ENCODE results near the gene NTSR1. TPM values are rescaled to one million over a fixed set of nuclear protein-coding genes. Genes with fewer than 3 reads are reported as not detected.

The NTSR1 gene
- total and polyA plus RNA-seq, 2 donors (not counting 1 experiment from before 2014, with no cell fraction given) = not detected

DNA sequence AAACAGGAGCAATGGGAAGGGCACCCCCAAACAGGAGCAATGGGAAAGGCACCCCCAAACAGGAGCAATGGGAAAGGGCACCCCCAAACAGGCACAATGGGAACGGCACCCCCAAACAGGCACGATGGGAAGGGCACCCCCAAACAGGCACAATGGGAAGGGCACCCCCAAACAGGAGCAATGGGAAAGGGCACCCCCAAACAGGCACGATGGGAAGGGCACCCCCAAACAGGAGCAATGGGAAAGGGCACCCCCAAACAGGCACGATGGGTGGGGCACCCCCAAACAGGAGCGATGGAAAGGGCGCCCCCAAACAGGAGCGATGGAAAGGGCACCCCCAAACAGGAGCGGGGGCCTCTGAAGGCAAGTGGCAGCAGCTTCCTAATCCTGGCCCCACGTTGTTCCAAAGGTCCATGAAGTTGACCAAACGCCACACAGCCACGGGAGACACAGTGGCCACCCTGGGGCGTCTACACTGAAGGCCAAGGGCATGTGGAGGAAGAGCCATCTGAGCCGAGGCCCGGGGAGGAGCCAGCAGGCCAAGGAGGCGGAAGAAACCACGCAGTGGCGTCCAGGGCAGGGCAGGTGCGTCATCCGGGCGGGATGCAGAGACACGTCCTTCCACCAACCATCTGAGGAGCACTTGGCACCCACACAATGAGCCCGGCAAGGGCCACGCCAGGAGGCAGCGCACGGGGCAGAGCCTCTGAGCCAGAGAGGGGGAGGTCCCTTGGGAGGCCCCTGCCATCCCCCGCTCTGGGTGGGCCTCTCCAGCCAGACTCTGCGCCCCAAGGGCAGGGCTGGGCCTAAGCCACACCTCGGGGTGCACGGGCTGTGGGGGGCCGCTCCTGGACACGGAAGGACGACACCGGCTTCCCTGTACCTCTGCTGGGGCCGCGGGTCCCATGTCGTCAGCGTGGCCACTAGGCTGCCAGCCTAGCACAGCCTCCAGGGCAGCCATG lies 21.5 kb upstream of the NTSR1 start:
- 92% methylated on average over 35 of the region's 37 CpGs for WGBS (ENCODE audit: insufficient coverage)
- H3K27ac ChIP-seq (ENCODE audit: low read length in 2 of 2) = no peak overlapping the region
- no peaks in the 10 kb centered on the region for H3K79me2 ChIP-seq (ENCODE audit: control insufficient read depth, insufficient read depth, low read length)
- peaks cover 0 to 13% (median 4%) of the 10 kb centered on the region in 4 experiments for H3K27me3 ChIP-seq (replicated peaks in 1 of 4; ENCODE audit: control extremely low read depth in 1 of 4, control insufficient read depth in 3 of 4, insufficient read depth in 4 of 4, low read length in 3 of 4)
- CTCF ChIA-PET = interaction anchor here (1.0 kb wide), 1 partner anchor 13 kb away, joined by 3 read pairs; no protein-coding TSS in a partner anchor
- intact Hi-C loops (cut with micrococcal nuclease) = no loop called here
- no peak overlapping the region for H3K4me2 ChIP-seq (replicated peaks; ENCODE audit: low read depth, low read length, poor library complexity, severe bottlenecking)
- no peaks in the 10 kb centered on the region for H4K20me1 ChIP-seq (ENCODE audit: control insufficient read depth, insufficient read depth, low read length, poor library complexity, severe bottlenecking)
- Mint-ChIP-seq H3K9me3 (ENCODE audit: insufficient read depth) (no peaks in the 10 kb centered on the region), H3K4me3 (no peak overlapping the region), H3K4me1 (peaks cover 10% of the 10 kb centered on the region), H3K27me3 (peaks cover 23% of the 10 kb centered on the region), H3K27ac (no peak overlapping the region)
- POLR2A ChIA-PET = interaction anchor here (0.6 kb wide), 1 partner anchor 170 kb away, joined by 4 read pairs; no protein-coding TSS in a partner anchor
- H3K9me3 ChIP-seq (ENCODE audit: control extremely low read depth in 1 of 3, control insufficient read depth in 2 of 3, insufficient read depth in 1 of 3, low read length in 2 of 3) = no peaks in the 10 kb centered on the region
- H3K9ac ChIP-seq (ENCODE audit: low read length) = no peak overlapping the region
- H3K4me3 ChIP-seq (ENCODE audit: control extremely low read depth in 1 of 5, extremely low read depth in 1 of 5, insufficient read depth in 1 of 5, low read depth in 2 of 5, low read length in 4 of 5) = no peak overlapping the region
- H3K4me1 ChIP-seq (ENCODE audit: control insufficient read depth in 2 of 2, insufficient read depth in 2 of 2, low read length in 2 of 2) = peaks cover 6 to 10% of the 10 kb centered on the region in 2 donors
- H3K36me3 ChIP-seq (replicated peaks in 1 of 2; ENCODE audit: control extremely low read depth in 1 of 2, control insufficient read depth in 1 of 2, extremely low read depth in 1 of 2, insufficient read depth in 2 of 2, low read length in 1 of 2) = no peaks in the 10 kb centered on the region
- ATAC-seq (ENCODE audit: low read depth) (no peak), DNase-seq (no peak)
- no peak overlapping the region for H2AFZ ChIP-seq (ENCODE audit: insufficient read depth, low read depth, low read length, poor library complexity, severe bottlenecking)
- TF ChIP-seq EZH2 (IDR thresholded peaks at IDR 0.05; ENCODE audit: borderline replicate concordance, insufficient read depth, low read depth, low read length, poor library complexity, severe bottlenecking) (no peak), CTCF (IDR thresholded peaks at IDR 0.05) (no peak)

DNA sequence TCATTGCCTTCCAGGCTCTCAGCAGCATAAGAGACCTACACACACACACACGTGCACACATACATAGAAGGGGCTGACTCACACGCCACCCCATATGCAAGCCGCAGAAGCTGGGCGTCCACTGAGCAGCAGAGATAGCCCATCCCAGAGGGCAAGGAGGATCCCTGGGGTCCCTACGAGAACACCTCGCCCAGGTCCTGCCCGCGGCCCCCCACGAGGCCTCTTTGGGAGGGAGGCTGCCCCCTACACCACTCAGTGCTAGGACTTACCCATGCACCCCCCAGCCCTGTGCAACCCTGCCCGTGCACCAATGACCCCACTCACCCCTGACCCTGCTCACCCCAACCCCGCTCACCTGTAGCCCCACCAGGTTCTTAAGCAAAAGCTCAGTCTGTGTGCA lies 20.6 kb upstream of the NTSR1 start:
- Mint-ChIP-seq H3K4me1 (peaks cover 10% of the 10 kb centered on the region), H3K27ac (no peak overlapping the region), H3K27me3 (peaks cover 27% of the 10 kb centered on the region), H3K9me3 (ENCODE audit: insufficient read depth) (no peaks in the 10 kb centered on the region), H3K4me3 (no peak overlapping the region)
- Histone ChIP-seq H3K4me2 (replicated peaks; ENCODE audit: low read depth, low read length, poor library complexity, severe bottlenecking) (no peak overlapping the region), H3K79me2 (ENCODE audit: control insufficient read depth, insufficient read depth, low read length) (no peaks in the 10 kb centered on the region), H3K27me3 (replicated peaks in 1 of 4; ENCODE audit: control extremely low read depth in 1 of 4, control insufficient read depth in 3 of 4, insufficient read depth in 4 of 4, low read length in 3 of 4) (peaks cover 0 to 17% (median 4%) of the 10 kb centered on the region in 4 experiments), H3K9ac (ENCODE audit: low read length) (no peak overlapping the region), H3K36me3 (replicated peaks in 1 of 2; ENCODE audit: control extremely low read depth in 1 of 2, control insufficient read depth in 1 of 2, extremely low read depth in 1 of 2, insufficient read depth in 2 of 2, low read length in 1 of 2) (no peaks in the 10 kb centered on the region), H3K4me1 (ENCODE audit: control insufficient read depth in 2 of 2, insufficient read depth in 2 of 2, low read length in 2 of 2) (peaks cover 6 to 10% of the 10 kb centered on the region in 2 donors), H3K9me3 (ENCODE audit: control extremely low read depth in 1 of 3, control insufficient read depth in 2 of 3, insufficient read depth in 1 of 3, low read length in 2 of 3) (no peaks in the 10 kb centered on the region), H4K20me1 (ENCODE audit: control insufficient read depth, insufficient read depth, low read length, poor library complexity, severe bottlenecking) (no peaks in the 10 kb centered on the region), H2AFZ (ENCODE audit: insufficient read depth, low read depth, low read length, poor library complexity, severe bottlenecking) (no peak overlapping the region), H3K4me3 (ENCODE audit: control extremely low read depth in 1 of 5, extremely low read depth in 1 of 5, insufficient read depth in 1 of 5, low read depth in 2 of 5, low read length in 4 of 5) (no peak overlapping the region), H3K27ac (ENCODE audit: low read length in 2 of 2) (no peak overlapping the region)
- TF ChIP-seq CTCF (IDR thresholded peaks at IDR 0.05) (no peak), EZH2 (IDR thresholded peaks at IDR 0.05; ENCODE audit: borderline replicate concordance, insufficient read depth, low read depth, low read length, poor library complexity, severe bottlenecking) (no peak)
- DNase-seq (no peak), ATAC-seq (ENCODE audit: low read depth) (no peak)
- 83% methylated on average over 10 of the region's 11 CpGs for WGBS (ENCODE audit: insufficient coverage)
- ChIA-PET CTCF (interaction anchor here (1.5 kb wide), 1 partner anchor 15 kb away, joined by 3 read pairs; no protein-coding TSS in a partner anchor), POLR2A (no interaction called here)
- intact Hi-C loops (cut with micrococcal nuclease) = no loop called here

Measured in B cell (primary cell).